Breast epithelium (tissue), 4 donors: ENCODE data around the gene ZNF213. TPM values are rescaled to one million over a fixed set of nuclear protein-coding genes. Genes with fewer than 3 reads are reported as not detected.

Experiments
- DNase-seq, 2 donors: peaks; one replicate each; pipeline ENCODE4 v3.0.0-alpha.2; 2019; ENCODE audit warnings: low spot score in 2 of 2
- H3K27ac ChIP-seq, 2 donors: fragments of 200-600 bp; sonication (generic) in 1 of 2; one replicate each; pipeline ENCODE4 v1.5.1; 2016 to 2019; ENCODE audit warnings: mild to moderate bottlenecking in 1 of 2
- H3K27me3 ChIP-seq, 2 donors: fragments of 200-600 bp; sonication (generic) in 1 of 2; one replicate each; pipeline versions ENCODE4 v1.5.1 to v1.6.0; 2017 to 2019; ENCODE audit warnings: control low read depth in 1 of 2, mild to moderate bottlenecking in 1 of 2
- H3K36me3 ChIP-seq: fragments of 200-600 bp; one replicate; pipeline ENCODE4 v1.5.1; 2019
- H3K4me1 ChIP-seq, 2 donors: fragments of 200-600 bp; sonication (generic); one replicate each; pipeline ENCODE4 v1.5.1; 2016 to 2019; ENCODE audit warnings: control low read depth in 1 of 2
- H3K4me3 ChIP-seq, 3 donors: fragments of 200-600 bp; sonication (generic); 1 replicate in 2 of 3; 2 replicates in 1 of 3; pipeline ENCODE4 v1.5.1; 2016 to 2019; ENCODE audit warnings: mild to moderate bottlenecking in 3 of 3, moderate library complexity in 2 of 3
- H3K9me3 ChIP-seq, 2 donors: fragments of 200-600 bp; sonication (generic) in 1 of 2; one replicate each; pipeline ENCODE4 v1.5.1; 2016 to 2019; ENCODE audit warnings: control low read depth in 1 of 2
- POLR2A ChIP-seq: fragments of 450-650 bp; IDR thresholded peaks from one replicate; pipeline ENCODE4 v1.6.1; 2016; ENCODE audit warnings: antibody characterized with exemption, mild to moderate bottlenecking, moderate library complexity
- POLR2AphosphoS5 ChIP-seq, 3 donors: sonication (generic); formaldehyde crosslinking; IDR thresholded peaks; one replicate each; pipeline ENCODE4 v1.6.1; 2017; ENCODE audit warnings: antibody characterized with exemption in 3 of 3
- intact Hi-C: fragments of 100-400 bp; cut with DNase I; formaldehyde crosslinking; loops from one replicate; pipeline ENCODE4 v1.15.1; 2023; ENCODE audit warnings: low total_unique reads
- total RNA-seq, 3 donors: library from RNA; depleted of rRNA; stranded (reverse); fragments of >200 nt; gene quantifications; one replicate each; pipeline ENCODE4 v1.1.0, GENCODE V29; 2016
- TF ChIP-seq, protein P1 (sequence below), 3 donors: fragments of 450-650 bp; IDR thresholded peaks; one replicate each; pipeline ENCODE4 v1.5.1; 2016 to 2017; ENCODE audit warnings: antibody characterized with exemption in 3 of 3, mild to moderate bottlenecking in 3 of 3, moderate library complexity in 3 of 3

The ZNF213 gene
- total RNA-seq, 3 donors from 2014 or later, result 4.0 to 5.6 (median 5.6) TPM

- H3K4me3 ChIP-seq, result peak overlapping the region; percentile 47 to 84 (median 66)
- no peaks in the 10 kb centered on the region for H3K36me3 ChIP-seq
- H3K9me3 ChIP-seq, result no peaks in the 10 kb centered on the region
- no peaks in the 10 kb centered on the region for H3K4me1 ChIP-seq
- no peaks in the 10 kb centered on the region for H3K27me3 ChIP-seq
- peak; percentile 18 for TF ChIP-seq POLR2A
- TF ChIP-seq, protein P1, sequence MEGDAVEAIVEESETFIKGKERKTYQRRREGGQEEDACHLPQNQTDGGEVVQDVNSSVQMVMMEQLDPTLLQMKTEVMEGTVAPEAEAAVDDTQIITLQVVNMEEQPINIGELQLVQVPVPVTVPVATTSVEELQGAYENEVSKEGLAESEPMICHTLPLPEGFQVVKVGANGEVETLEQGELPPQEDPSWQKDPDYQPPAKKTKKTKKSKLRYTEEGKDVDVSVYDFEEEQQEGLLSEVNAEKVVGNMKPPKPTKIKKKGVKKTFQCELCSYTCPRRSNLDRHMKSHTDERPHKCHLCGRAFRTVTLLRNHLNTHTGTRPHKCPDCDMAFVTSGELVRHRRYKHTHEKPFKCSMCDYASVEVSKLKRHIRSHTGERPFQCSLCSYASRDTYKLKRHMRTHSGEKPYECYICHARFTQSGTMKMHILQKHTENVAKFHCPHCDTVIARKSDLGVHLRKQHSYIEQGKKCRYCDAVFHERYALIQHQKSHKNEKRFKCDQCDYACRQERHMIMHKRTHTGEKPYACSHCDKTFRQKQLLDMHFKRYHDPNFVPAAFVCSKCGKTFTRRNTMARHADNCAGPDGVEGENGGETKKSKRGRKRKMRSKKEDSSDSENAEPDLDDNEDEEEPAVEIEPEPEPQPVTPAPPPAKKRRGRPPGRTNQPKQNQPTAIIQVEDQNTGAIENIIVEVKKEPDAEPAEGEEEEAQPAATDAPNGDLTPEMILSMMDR (IDR thresholded peaks at IDR 0.05), result no peak
- TF ChIP-seq POLR2AphosphoS5 (IDR thresholded peaks at IDR 0.05), result peak; percentile 58 to 66 (median 66)
- peak; percentile 92 to 93 for DNase-seq
- intact Hi-C loops, result no loop called here
- H3K27ac ChIP-seq, result peak overlapping the region; percentile 89 to 97
Observed at GRCh38 chr16:3106205-3106928, 28.5 kb upstream of the ZNF213 start.

GRCh38 chr16:3112058-3112880 lies 22.6 kb upstream of the ZNF213 start, which contains the start of gene ZNF205:
TSS of gene ZNF205 (plus strand) at chr16:3112586. CDS start at chr16:3113431, 845 bp downstream.
- TF ChIP-seq POLR2A (no peak), POLR2AphosphoS5 (IDR thresholded peaks at IDR 0.05) (peak in 1 of 3 donors; percentile 30)
- no peaks in the 10 kb centered on the region for H3K36me3 ChIP-seq
- peak within 1 kb of the TSS; percentile 71 to 94 (median 81) for H3K4me3 ChIP-seq
- intact Hi-C loops, result no loop called here
- DNase-seq, result peak; percentile 56 to 73
- H3K27ac ChIP-seq, result peak within 1 kb of the TSS; percentile 68 to 78
- H3K4me1 ChIP-seq, result peaks cover 3 to 15% of the 10 kb centered on the region in 2 donors
- H3K9me3 ChIP-seq, result no peaks in the 10 kb centered on the region
- no peaks in the 10 kb centered on the region for H3K27me3 ChIP-seq

GRCh38 chr16:3112881-3113574 lies 21.8 kb upstream of the ZNF213 start:
- H3K9me3 ChIP-seq, result no peaks in the 10 kb centered on the region
- TF ChIP-seq POLR2A, result no peak
- TF ChIP-seq POLR2AphosphoS5 (IDR thresholded peaks at IDR 0.05), result no peak
- TF ChIP-seq, protein P1 (IDR thresholded peaks at IDR 0.05), result no peak
- intact Hi-C loops, result no loop called here
- DNase-seq, result no peak
- no peaks in the 10 kb centered on the region for H3K36me3 ChIP-seq
- peaks cover 3 to 15% of the 10 kb centered on the region in 2 donors for H3K4me1 ChIP-seq
- peak overlapping the region; percentile 68 to 78 for H3K27ac ChIP-seq
- no peaks in the 10 kb centered on the region for H3K27me3 ChIP-seq
- peak overlapping the region; percentile 71 to 94 (median 81) for H3K4me3 ChIP-seq

DNA sequence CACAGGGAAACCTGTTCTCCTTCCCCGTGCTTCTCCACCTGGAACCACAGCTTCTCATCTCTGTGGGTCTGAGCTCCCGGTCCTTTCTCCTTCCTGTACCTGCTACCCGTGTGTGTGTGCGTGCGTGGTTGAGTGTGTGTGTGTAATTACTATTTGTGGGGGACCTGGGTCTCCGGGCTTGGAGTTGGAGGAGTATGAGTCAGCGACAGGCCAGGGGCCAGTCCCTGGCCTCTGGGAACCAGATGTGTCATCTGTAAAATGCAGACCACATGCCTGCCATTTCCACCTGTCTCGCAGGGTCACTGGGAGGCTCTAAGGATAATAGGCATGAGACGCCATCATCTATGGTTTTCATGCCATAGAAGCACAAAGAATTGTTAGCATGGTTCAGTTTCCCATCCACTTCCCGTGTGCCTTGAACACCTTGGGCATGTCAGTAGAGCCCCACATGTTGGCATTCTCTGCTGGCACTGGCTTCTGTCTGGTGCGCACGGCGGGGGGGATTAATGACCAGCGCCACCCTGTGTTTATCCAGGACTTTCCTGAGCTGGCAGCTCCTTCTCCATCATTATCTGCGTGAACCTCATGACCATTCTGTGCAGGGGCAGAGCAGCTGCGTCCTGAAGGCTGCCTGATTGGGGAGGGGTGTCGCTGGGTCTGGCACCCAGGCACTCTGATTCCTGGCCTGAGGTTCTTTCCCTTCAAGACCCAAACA lies 20.9 kb upstream of the ZNF213 start:
- intact Hi-C loops, result no loop called here
- TF ChIP-seq POLR2AphosphoS5 (IDR thresholded peaks at IDR 0.05) (no peak), POLR2A (no peak)
- TF ChIP-seq, protein P1 (IDR thresholded peaks at IDR 0.05), result no peak
- H3K36me3 ChIP-seq, result no peaks in the 10 kb centered on the region
- no peak for DNase-seq
- no peaks in the 10 kb centered on the region for H3K27me3 ChIP-seq
- H3K4me1 ChIP-seq, result peaks cover 3 to 15% of the 10 kb centered on the region in 2 donors
- H3K4me3 ChIP-seq, result peak overlapping the region; percentile 71 to 94 (median 81)
- H3K27ac ChIP-seq, result no peak overlapping the region
- no peaks in the 10 kb centered on the region for H3K9me3 ChIP-seq

DNA sequence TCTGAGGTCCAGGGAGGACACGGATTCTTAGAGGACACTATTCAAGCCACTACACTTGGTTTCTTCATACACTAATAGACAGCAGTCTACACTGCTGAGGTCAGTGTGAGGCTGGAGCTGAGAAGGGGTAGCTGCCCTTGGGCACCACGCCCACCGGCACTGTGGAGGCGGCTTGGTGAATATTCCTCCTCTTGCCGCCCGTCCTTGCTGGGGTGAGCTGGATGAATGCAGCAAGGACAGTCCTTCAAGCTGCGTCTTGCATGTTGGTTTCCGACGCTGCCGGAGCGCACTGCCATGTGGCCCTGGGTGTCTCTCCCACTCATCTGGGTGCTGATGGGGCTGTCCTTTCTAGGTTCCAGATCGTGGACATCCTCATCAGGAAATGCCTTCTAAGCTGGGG lies 19.8 kb upstream of the ZNF213 start:
- Histone ChIP-seq H3K4me3 (no peak overlapping the region), H3K36me3 (no peaks in the 10 kb centered on the region), H3K4me1 (peaks cover 3 to 15% of the 10 kb centered on the region in 2 donors), H3K27ac (no peak overlapping the region), H3K27me3 (no peaks in the 10 kb centered on the region), H3K9me3 (no peaks in the 10 kb centered on the region)
- intact Hi-C loops, result no loop called here
- TF ChIP-seq, protein P1 (IDR thresholded peaks at IDR 0.05), result no peak
- TF ChIP-seq POLR2A (no peak), POLR2AphosphoS5 (IDR thresholded peaks at IDR 0.05) (no peak)
- DNase-seq, result no peak
